GM12865 (cell line): Measurements from ENCODE around the gene RABIF.
A peak's percentile ranks its signal among the peaks of the same experiment; 100 is the strongest.

Source experiments
- DNase-seq: peaks from one replicate; pipeline ENCODE4 v3.0.0; 2010; ENCODE audit warnings: low read depth
- H3K4me3 ChIP-seq: 2 replicates; pipeline ENCODE4 v1.5.1; 2011; ENCODE audit warnings: mild to moderate bottlenecking, low read depth, low read length, control low read depth
- CTCF ChIP-seq: IDR thresholded peaks from 2 replicates; pipeline ENCODE4 v1.5.1; 2011; ENCODE audit warnings: low read length, control low read depth, low read depth, inconsistent platforms; ENCODE audit not compliant: insufficient read depth; ENCODE audit errors: missing control alignments

The RABIF gene

GRCh38 chr1:202873026-202873425 is 15.9 kb downstream of the RABIF start:
- H3K4me3 ChIP-seq, result no peak overlapping the region
- no peak for TF ChIP-seq CTCF
- no peak for DNase-seq

GRCh38 chr1:202871367-202871766 is 17.6 kb downstream of the RABIF start:
- no peak overlapping the region for H3K4me3 ChIP-seq
- no peak for DNase-seq
- TF ChIP-seq CTCF, result no peak

- DNase-seq, result no peak
- H3K4me3 ChIP-seq, result no peak overlapping the region
- no peak for TF ChIP-seq CTCF
These were observed 26.0 kb downstream of the RABIF start for GRCh38 chr1:202862679-202863560.

- H3K4me3 ChIP-seq, result peak overlapping the region; percentile 48
These were observed 27.4 kb downstream of the RABIF start for GRCh38 chr1:202861420-202862132.

GRCh38 chr1:202860744-202861419 is 28.1 kb downstream of the RABIF start:
- DNase-seq, result no peak
- peak overlapping the region; percentile 48 for H3K4me3 ChIP-seq

More at GRCh38 chr1:202861420-202862132, 27.4 kb downstream of the RABIF start:
- DNase-seq, result peak; percentile 69
- no peak for TF ChIP-seq CTCF

More at GRCh38 chr1:202860744-202861419, 28.1 kb downstream of the RABIF start:
- no peak for TF ChIP-seq CTCF
